ENCODE measurements around the gene SLC12A7.

SLC12A7 gene

DNA sequence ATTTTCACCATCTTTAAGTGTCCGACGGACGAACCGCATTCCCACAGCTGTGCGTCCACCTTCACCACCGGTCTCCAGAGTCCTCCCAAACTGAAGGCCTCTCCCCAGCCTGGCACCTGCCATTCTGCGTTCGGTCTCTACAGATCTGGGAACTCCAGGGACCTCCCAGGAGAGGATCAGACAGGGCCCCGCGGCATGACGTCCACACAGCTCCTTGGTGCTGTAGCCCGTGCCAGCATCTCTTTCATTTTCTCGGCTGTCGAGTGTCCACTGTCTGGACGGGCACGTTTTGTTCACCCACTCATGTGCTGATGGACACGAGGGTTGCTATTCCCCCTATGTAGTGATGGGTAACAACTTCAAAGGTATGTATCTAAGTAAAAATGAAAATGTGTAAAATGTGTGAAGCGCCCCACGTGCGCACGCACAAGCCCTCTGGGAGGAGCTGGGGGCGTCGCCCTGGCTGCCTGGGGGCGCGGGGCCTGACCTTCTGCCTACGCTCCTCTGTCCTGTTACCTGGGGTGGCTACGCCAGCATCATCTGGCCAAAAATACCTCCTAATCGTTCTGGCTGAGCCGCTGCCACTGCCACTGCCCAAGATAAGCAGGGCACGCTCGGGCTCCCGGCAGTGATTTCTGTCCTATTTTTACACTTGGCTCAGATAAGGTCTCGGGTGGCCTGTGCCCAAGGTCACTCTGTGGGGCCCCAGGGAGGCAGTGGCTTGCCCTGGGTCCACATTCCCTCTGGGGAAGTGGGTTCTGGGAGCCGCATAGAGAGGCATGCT, 10.8 kb upstream of the SLC12A7 start:
- no peak overlapping the region for H2BK12ac ChIP-seq (ENCODE audit: low read length)
- no peaks in the 10 kb centered on the region for H3K79me2 ChIP-seq (ENCODE audit: control insufficient read depth, insufficient read depth, low read length, poor library complexity)
- H3K18ac ChIP-seq (ENCODE audit: low read length): no peak overlapping the region
- H3K4me2 ChIP-seq (ENCODE audit: low read length): no peak overlapping the region
- no peak overlapping the region for H3K4me3 ChIP-seq (ENCODE audit: low read depth, low read length)
- H3K79me1 ChIP-seq (ENCODE audit: low read length): no peaks in the 10 kb centered on the region
- H2AFZ ChIP-seq (ENCODE audit: insufficient read depth, low read length, poor library complexity): no peak overlapping the region
- H3K36me3 ChIP-seq (ENCODE audit: control insufficient read depth in 1 of 2, insufficient read depth in 2 of 2, low read length in 2 of 2): no peaks in the 10 kb centered on the region
- H3K27ac ChIP-seq (ENCODE audit: low read depth, low read length): no peak overlapping the region
- no peak overlapping the region for H4K12ac ChIP-seq (ENCODE audit: low read depth, low read length)
- no peak overlapping the region for H3K23ac ChIP-seq (ENCODE audit: low read length)
- H3K4me1 ChIP-seq (ENCODE audit: control insufficient read depth in 1 of 2, insufficient read depth in 2 of 2, low read length in 2 of 2): no peaks in the 10 kb centered on the region
- H4K91ac ChIP-seq (ENCODE audit: low read depth, low read length): no peak overlapping the region
- DNase-seq: no peak
- H2BK5ac ChIP-seq (ENCODE audit: low read depth, low read length, poor library complexity): no peak overlapping the region
- no peak overlapping the region for H3K4ac ChIP-seq (ENCODE audit: low read depth, low read length)
- H4K8ac ChIP-seq (ENCODE audit: low read depth, low read length): no peak overlapping the region
- H3K9me3 ChIP-seq (ENCODE audit: insufficient read depth, low read depth, low read length): peaks cover 4% of the 10 kb centered on the region
- no peaks in the 10 kb centered on the region for H3K27me3 ChIP-seq (ENCODE audit: insufficient read depth, low read length)
- no peak overlapping the region for H3K9ac ChIP-seq (ENCODE audit: low read length)
- no CpG with 5 or more reads among the region's 34 CpGs for whole genome bisulfite sequencing (ENCODE audit: extremely low coverage, insufficient coverage, insufficient read length)
- H2AK5ac ChIP-seq (ENCODE audit: low read length): no peak overlapping the region
- H3K14ac ChIP-seq (ENCODE audit: low read length): no peak overlapping the region
- no peak overlapping the region for H2BK120ac ChIP-seq (ENCODE audit: insufficient read depth, low read length, poor library complexity)

DNA sequence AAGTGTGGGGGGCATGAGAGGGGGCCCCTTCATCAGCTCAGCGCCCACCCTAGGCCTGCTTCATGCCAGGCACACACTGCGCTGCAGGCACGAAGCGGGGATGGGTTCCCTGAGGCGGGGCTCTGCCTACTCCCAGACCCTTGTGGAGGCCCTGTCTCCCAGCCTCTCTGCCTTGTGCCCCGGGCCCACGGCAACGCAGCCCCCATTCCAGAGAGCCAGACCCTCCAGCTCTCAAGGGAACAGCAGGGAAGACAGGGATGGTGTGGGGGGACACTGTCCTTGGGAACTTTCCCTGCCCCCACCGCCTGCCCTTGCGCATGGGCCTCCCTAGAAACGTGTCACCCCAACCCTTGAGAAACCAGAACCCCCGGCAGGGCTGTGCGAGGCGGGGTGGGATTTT, 10.0 kb upstream of the SLC12A7 start:
- Histone ChIP-seq H3K18ac (ENCODE audit: low read length) (no peak overlapping the region), H3K14ac (ENCODE audit: low read length) (no peak overlapping the region), H3K9me3 (ENCODE audit: insufficient read depth, low read depth, low read length) (peaks cover 4% of the 10 kb centered on the region), H3K4me1 (ENCODE audit: control insufficient read depth in 1 of 2, insufficient read depth in 2 of 2, low read length in 2 of 2) (no peaks in the 10 kb centered on the region), H3K27ac (ENCODE audit: low read depth, low read length) (no peak overlapping the region), H2AK5ac (ENCODE audit: low read length) (no peak overlapping the region), H3K9ac (ENCODE audit: low read length) (no peak overlapping the region), H3K36me3 (ENCODE audit: control insufficient read depth in 1 of 2, insufficient read depth in 2 of 2, low read length in 2 of 2) (no peaks in the 10 kb centered on the region), H3K4me2 (ENCODE audit: low read length) (no peak overlapping the region), H3K79me2 (ENCODE audit: control insufficient read depth, insufficient read depth, low read length, poor library complexity) (no peaks in the 10 kb centered on the region), H4K8ac (ENCODE audit: low read depth, low read length) (no peak overlapping the region), H2BK5ac (ENCODE audit: low read depth, low read length, poor library complexity) (no peak overlapping the region), H3K4me3 (ENCODE audit: low read depth, low read length) (no peak overlapping the region), H4K91ac (ENCODE audit: low read depth, low read length) (no peak overlapping the region), H4K12ac (ENCODE audit: low read depth, low read length) (no peak overlapping the region), H3K23ac (ENCODE audit: low read length) (no peak overlapping the region), H3K79me1 (ENCODE audit: low read length) (no peaks in the 10 kb centered on the region), H2BK12ac (ENCODE audit: low read length) (no peak overlapping the region), H3K4ac (ENCODE audit: low read depth, low read length) (no peak overlapping the region), H2BK120ac (ENCODE audit: insufficient read depth, low read length, poor library complexity) (no peak overlapping the region), H3K27me3 (ENCODE audit: insufficient read depth, low read length) (no peaks in the 10 kb centered on the region), H2AFZ (ENCODE audit: insufficient read depth, low read length, poor library complexity) (no peak overlapping the region)
- no peak for DNase-seq
- no CpG with 5 or more reads among the region's 14 CpGs for WGBS (ENCODE audit: extremely low coverage, insufficient coverage, insufficient read length)

DNA sequence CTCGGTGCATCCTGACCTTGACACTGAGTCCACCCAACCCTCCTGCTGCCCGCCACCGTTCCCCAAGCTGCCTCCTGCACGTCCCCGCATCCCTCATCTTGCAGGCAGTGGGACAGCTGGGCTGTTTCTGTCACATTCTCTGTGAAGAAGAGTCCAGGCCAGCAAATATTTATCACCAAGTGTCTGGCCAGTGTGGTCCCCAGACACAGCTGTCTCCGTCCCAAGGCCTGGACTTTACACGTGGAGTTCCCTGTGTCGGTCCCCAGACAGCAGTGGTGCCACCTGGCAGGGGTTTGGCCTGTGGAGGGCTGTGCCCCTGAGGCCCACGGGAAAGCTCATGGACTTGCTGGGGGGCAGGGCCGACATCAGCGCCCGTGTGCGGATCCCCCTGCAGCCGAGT, 9.2 kb upstream of the SLC12A7 start:
- no peak overlapping the region for H2AFZ ChIP-seq (ENCODE audit: insufficient read depth, low read length, poor library complexity)
- no CpG with 5 or more reads among the region's 14 CpGs for WGBS (ENCODE audit: extremely low coverage, insufficient coverage, insufficient read length)
- H3K18ac ChIP-seq (ENCODE audit: low read length): no peak overlapping the region
- H3K23ac ChIP-seq (ENCODE audit: low read length): no peak overlapping the region
- H4K12ac ChIP-seq (ENCODE audit: low read depth, low read length): no peak overlapping the region
- no peak overlapping the region for H4K8ac ChIP-seq (ENCODE audit: low read depth, low read length)
- no peak for DNase-seq
- no peaks in the 10 kb centered on the region for H3K4me1 ChIP-seq (ENCODE audit: control insufficient read depth in 1 of 2, insufficient read depth in 2 of 2, low read length in 2 of 2)
- H4K91ac ChIP-seq (ENCODE audit: low read depth, low read length): no peak overlapping the region
- H3K4ac ChIP-seq (ENCODE audit: low read depth, low read length): no peak overlapping the region
- H2BK120ac ChIP-seq (ENCODE audit: insufficient read depth, low read length, poor library complexity): no peak overlapping the region
- H2BK12ac ChIP-seq (ENCODE audit: low read length): no peak overlapping the region
- no peak overlapping the region for H2BK5ac ChIP-seq (ENCODE audit: low read depth, low read length, poor library complexity)
- H3K27ac ChIP-seq (ENCODE audit: low read depth, low read length): no peak overlapping the region
- no peak overlapping the region for H3K4me2 ChIP-seq (ENCODE audit: low read length)
- no peaks in the 10 kb centered on the region for H3K79me1 ChIP-seq (ENCODE audit: low read length)
- no peaks in the 10 kb centered on the region for H3K79me2 ChIP-seq (ENCODE audit: control insufficient read depth, insufficient read depth, low read length, poor library complexity)
- no peak overlapping the region for H3K4me3 ChIP-seq (ENCODE audit: low read depth, low read length)
- H2AK5ac ChIP-seq (ENCODE audit: low read length): no peak overlapping the region
- no peak overlapping the region for H3K14ac ChIP-seq (ENCODE audit: low read length)
- no peaks in the 10 kb centered on the region for H3K27me3 ChIP-seq (ENCODE audit: insufficient read depth, low read length)
- H3K36me3 ChIP-seq (ENCODE audit: control insufficient read depth in 1 of 2, insufficient read depth in 2 of 2, low read length in 2 of 2): no peaks in the 10 kb centered on the region
- H3K9me3 ChIP-seq (ENCODE audit: insufficient read depth, low read depth, low read length): peaks cover 4% of the 10 kb centered on the region
- no peak overlapping the region for H3K9ac ChIP-seq (ENCODE audit: low read length)

GRCh38 chr5:1120236-1120999, 8.6 kb upstream of the SLC12A7 start:
- H2BK12ac ChIP-seq (ENCODE audit: low read length): no peak overlapping the region
- H3K79me2 ChIP-seq (ENCODE audit: control insufficient read depth, insufficient read depth, low read length, poor library complexity): no peaks in the 10 kb centered on the region
- H2BK120ac ChIP-seq (ENCODE audit: insufficient read depth, low read length, poor library complexity): no peak overlapping the region
- no peak overlapping the region for H3K14ac ChIP-seq (ENCODE audit: low read length)
- no peak overlapping the region for H2AFZ ChIP-seq (ENCODE audit: insufficient read depth, low read length, poor library complexity)
- no peak overlapping the region for H3K4me3 ChIP-seq (ENCODE audit: low read depth, low read length)
- no peaks in the 10 kb centered on the region for H3K79me1 ChIP-seq (ENCODE audit: low read length)
- no peaks in the 10 kb centered on the region for H3K4me1 ChIP-seq (ENCODE audit: control insufficient read depth in 1 of 2, insufficient read depth in 2 of 2, low read length in 2 of 2)
- no peak overlapping the region for H2BK5ac ChIP-seq (ENCODE audit: low read depth, low read length, poor library complexity)
- no peak overlapping the region for H4K91ac ChIP-seq (ENCODE audit: low read depth, low read length)
- H4K12ac ChIP-seq (ENCODE audit: low read depth, low read length): no peak overlapping the region
- no peak overlapping the region for H3K4ac ChIP-seq (ENCODE audit: low read depth, low read length)
- WGBS (ENCODE audit: extremely low coverage, insufficient coverage, insufficient read length): no CpG with 5 or more reads among the region's 41 CpGs
- H2AK5ac ChIP-seq (ENCODE audit: low read length): no peak overlapping the region
- no peak overlapping the region for H3K9ac ChIP-seq (ENCODE audit: low read length)
- no peak overlapping the region for H4K8ac ChIP-seq (ENCODE audit: low read depth, low read length)
- no peak overlapping the region for H3K18ac ChIP-seq (ENCODE audit: low read length)
- peaks cover 4% of the 10 kb centered on the region for H3K9me3 ChIP-seq (ENCODE audit: insufficient read depth, low read depth, low read length)
- H3K27me3 ChIP-seq (ENCODE audit: insufficient read depth, low read length): no peaks in the 10 kb centered on the region
- no peak for DNase-seq
- no peak overlapping the region for H3K23ac ChIP-seq (ENCODE audit: low read length)
- H3K27ac ChIP-seq (ENCODE audit: low read depth, low read length): no peak overlapping the region
- H3K36me3 ChIP-seq (ENCODE audit: control insufficient read depth in 1 of 2, insufficient read depth in 2 of 2, low read length in 2 of 2): no peaks in the 10 kb centered on the region
- H3K4me2 ChIP-seq (ENCODE audit: low read length): no peak overlapping the region

All from trophoblast cell (in vitro differentiated cells and primary cell).